Stomach (tissue), 4 donors: Measurements from ENCODE around the gene PLD2.
"Not testable (repeated sequence)": the region's sequence is repeated elsewhere in the genome, so short reads cannot be mapped to it uniquely, and the experiment has no call there.

ENCODE experiments used
- CTCF ChIP-seq, 7 experiments: fragments of 450-650 bp in 4 of 7; fragments of 200-600 bp in 3 of 7; sonication (generic) in 3 of 7; IDR thresholded peaks; one replicate each; pipeline ENCODE4 v1.5.1; 2016 to 2019; ENCODE audit warnings: antibody characterized with exemption in 7 of 7, control low read depth in 2 of 7, mild to moderate bottlenecking in 1 of 7
- POLR2AphosphoS5 ChIP-seq, 3 donors: sonication (generic); formaldehyde crosslinking; IDR thresholded peaks; one replicate each; pipeline ENCODE4 v1.6.1; 2016; ENCODE audit warnings: antibody characterized with exemption in 3 of 3

DNA sequence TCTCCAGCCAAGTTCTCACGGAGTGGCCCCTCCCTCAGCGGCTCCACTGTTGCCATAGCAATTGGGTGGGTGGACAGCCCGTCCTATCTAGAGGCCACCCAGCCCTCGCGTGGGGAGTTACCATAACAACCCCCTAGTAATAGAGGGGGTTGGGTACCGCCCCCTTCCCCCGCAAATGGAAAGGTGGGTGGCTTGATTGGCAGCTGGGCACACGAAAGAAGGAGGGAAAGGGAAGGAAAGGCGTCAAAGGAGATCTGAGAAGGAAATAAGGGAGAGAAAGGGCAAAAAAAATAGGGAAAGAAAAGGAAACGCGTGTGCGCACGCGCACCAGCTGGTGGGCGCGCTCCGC is 25.9 kb downstream of the PLD2 start:
- TF ChIP-seq POLR2AphosphoS5, CTCF (IDR thresholded peaks at IDR 0.05): not testable (repeated sequence)
